IMR-90 (cell line): ENCODE results near the gene SRMS. TPM values are rescaled to one million over a fixed set of nuclear protein-coding genes. Genes with fewer than 3 reads are reported as not detected.

Source experiments
- ATAC-seq: fragments of 200-7000 bp; cut with Tn5 transposase; 2 replicates; pipeline ENCODE4 v1.9.1; 2020; ENCODE audit warnings: low read depth, mild to moderate bottlenecking, moderate library complexity
- BruUV-seq: library from RNA; stranded (reverse); fragments of 400-500 nt; replicated peaks from 2 replicates; lab custom pipeline; 2021; lab: Mats Ljungman, UMichigan
- CTCF ChIA-PET: fragments of 300-600 bp; formaldehyde crosslinking; extraction: SDS; loops from one replicate; lab custom pipeline; 2021; ENCODE audit warnings: antibody characterized with exemption; lab: Yijun Ruan, JAX
- POLR2A ChIA-PET: fragments of 300-600 bp; sonication (Branson Sonifier 250); formaldehyde crosslinking; loops from one replicate; lab custom pipeline; 2022; ENCODE audit warnings: antibody characterized with exemption; ENCODE audit not compliant: unreplicated experiment; lab: Charles Lee
- DNase-seq: peaks from one replicate; pipeline ENCODE4 v3.0.0; 2013
- H2AFZ ChIP-seq: replicated peaks from 2 replicates; pipeline ENCODE3; 2013; ENCODE audit warnings: low read length, mild to moderate bottlenecking; ENCODE audit not compliant: poor library complexity
- H2AK5ac ChIP-seq: 2 replicates; pipeline ENCODE4 v1.6.1; 2013; ENCODE audit warnings: low read depth, low read length, inconsistent platforms
- H2AK9ac ChIP-seq: replicated peaks from 2 replicates; pipeline ENCODE3; 2013; ENCODE audit warnings: mild to moderate bottlenecking, low read depth, low read length, moderate library complexity; ENCODE audit not compliant: poor library complexity
- H2BK120ac ChIP-seq: 2 replicates; pipeline ENCODE4 v1.6.1; 2013; ENCODE audit warnings: low read depth, low read length, inconsistent platforms
- H2BK15ac ChIP-seq: 3 replicates; pipeline ENCODE4 v1.6.1; 2013; ENCODE audit warnings: low read depth, low read length, inconsistent platforms
- H2BK20ac ChIP-seq: 2 replicates; pipeline ENCODE4 v1.6.1; 2013; ENCODE audit warnings: low read depth, mild to moderate bottlenecking, inconsistent platforms, low read length, moderate library complexity
- H2BK5ac ChIP-seq: 2 replicates; pipeline ENCODE4 v1.6.1; 2013; ENCODE audit warnings: mild to moderate bottlenecking, low read depth, low read length, inconsistent platforms; ENCODE audit not compliant: poor library complexity, severe bottlenecking
- H3K14ac ChIP-seq: replicated peaks from 2 replicates; pipeline ENCODE4 v1.6.1; 2013; ENCODE audit warnings: low read depth, low read length, inconsistent platforms
- H3K18ac ChIP-seq: 2 replicates; pipeline ENCODE4 v1.6.1; 2013; ENCODE audit warnings: low read depth, low read length, control low read depth
- H3K23ac ChIP-seq: 2 replicates; pipeline ENCODE4 v1.6.1; 2013; ENCODE audit warnings: low read depth, low read length, inconsistent platforms
- H3K27ac ChIP-seq: 2 replicates; pipeline ENCODE4 v1.5.1; 2013; ENCODE audit warnings: mild to moderate bottlenecking, control low read depth, low read length; ENCODE audit not compliant: insufficient read depth
- H3K27me3 ChIP-seq: 2 replicates; pipeline ENCODE4 v1.6.1; 2013; ENCODE audit warnings: low read length; ENCODE audit not compliant: control insufficient read depth, insufficient read depth
- H3K36me3 ChIP-seq: 2 replicates; pipeline ENCODE4 v1.6.1; 2013; ENCODE audit warnings: low read length, mixed read lengths; ENCODE audit not compliant: control insufficient read depth, insufficient read depth
- H3K4ac ChIP-seq: 2 replicates; pipeline ENCODE4 v1.6.1; 2013; ENCODE audit warnings: low read depth, low read length, inconsistent platforms
- H3K4me1 ChIP-seq: 2 replicates; pipeline ENCODE4 v1.6.1; 2013; ENCODE audit warnings: low read length, mixed read lengths; ENCODE audit not compliant: control insufficient read depth, insufficient read depth
- H3K4me2 ChIP-seq: 2 replicates; pipeline ENCODE4 v1.6.1; 2013; ENCODE audit warnings: low read depth, mild to moderate bottlenecking, control low read depth, low read length, moderate library complexity
- H3K4me3 ChIP-seq: 2 replicates; pipeline ENCODE4 v1.5.1; 2013; ENCODE audit warnings: low read depth, mild to moderate bottlenecking, control low read depth, low read length, moderate library complexity; ENCODE audit not compliant: insufficient read depth
- H3K56ac ChIP-seq: 2 replicates; pipeline ENCODE4 v1.6.1; 2013; ENCODE audit warnings: low read length, inconsistent platforms; ENCODE audit not compliant: insufficient read depth; ENCODE audit errors: extremely low read depth
- H3K79me1 ChIP-seq, 2 experiments: 2 replicates each; pipeline ENCODE4 v1.6.1; 2013; ENCODE audit warnings: low read length in 2 of 2, inconsistent platforms in 1 of 2, low read depth in 1 of 2
- H3K9ac ChIP-seq: 2 replicates; pipeline ENCODE4 v1.6.1; 2013; ENCODE audit warnings: low read depth, low read length, control low read depth
- H3K9me1 ChIP-seq: 2 replicates; pipeline ENCODE4 v1.6.1; 2013; ENCODE audit warnings: low read length, inconsistent platforms; ENCODE audit not compliant: insufficient read depth
- H3K9me3 ChIP-seq: 2 replicates; pipeline ENCODE4 v1.6.1; 2013; ENCODE audit warnings: low read length; ENCODE audit not compliant: control insufficient read depth, insufficient read depth
- H4K20me1 ChIP-seq: 2 replicates; pipeline ENCODE4 v1.6.1; 2013; ENCODE audit warnings: low read length, inconsistent platforms; ENCODE audit not compliant: insufficient read depth
- H4K5ac ChIP-seq: 2 replicates; pipeline ENCODE4 v1.6.1; 2013; ENCODE audit warnings: mild to moderate bottlenecking, low read depth, low read length, control low read depth
- H4K8ac ChIP-seq, 2 experiments: 2 replicates each; pipeline ENCODE4 v1.6.1; 2013; ENCODE audit warnings: low read depth in 2 of 2, low read length in 2 of 2, control low read depth in 1 of 2, inconsistent platforms in 1 of 2
- H4K91ac ChIP-seq: 2 replicates; pipeline ENCODE4 v1.6.1; 2013; ENCODE audit warnings: low read depth, low read length, inconsistent platforms; ENCODE audit not compliant: insufficient read depth
- BHLHE40 ChIP-seq: fragments of 150-350 bp; IDR thresholded peaks from 2 replicates; pipeline ENCODE4 v1.6.1; 2016; ENCODE audit warnings: mild to moderate bottlenecking, low read depth, low read length
- CTCF ChIP-seq: conservative IDR thresholded peaks from 2 replicates; pipeline ENCODE4 v1.5.1; 2012; ENCODE audit warnings: mild to moderate bottlenecking, low read depth, low read length, improper control_type of control experiment
- FOS ChIP-seq: fragments of 150-350 bp; IDR thresholded peaks from 2 replicates; pipeline ENCODE4 v1.6.1; 2016; ENCODE audit warnings: low read depth, low read length
- MAFK ChIP-seq: IDR thresholded peaks from 2 replicates; pipeline ENCODE4 v1.6.1; 2012; ENCODE audit warnings: low read depth, low read length, improper control_type of control experiment
- RCOR1 ChIP-seq: IDR thresholded peaks from 2 replicates; pipeline ENCODE4 v1.6.1; 2012; ENCODE audit warnings: mild to moderate bottlenecking, low read length, improper control_type of control experiment; ENCODE audit not compliant: insufficient replicate concordance
- SMC3 ChIP-seq: fragments of 150-350 bp; IDR thresholded peaks from 2 replicates; pipeline ENCODE4 v1.6.1; 2016; ENCODE audit warnings: low read depth, mild to moderate bottlenecking, antibody characterized with exemption, low read length, moderate library complexity
- WGBS, 2 experiments: methylation state at CpG; one replicate each; pipeline versions ENCODE4 v1.1.5 to v1.1.7; 2013; ENCODE audit warnings: missing lambda C conversion rate in 2 of 2; ENCODE audit not compliant: insufficient read length in 1 of 2; ENCODE audit errors: extremely low coverage in 2 of 2; 5-methylcytosine and 5-hydroxymethylcytosine counted together
- dilution Hi-C: fragments of 300-500 bp; cut with HindIII; formaldehyde crosslinking; loops from one replicate; pipeline ENCODE4 v1.14.3; 2018; ENCODE audit warnings: low sequenced_read_pairs; ENCODE audit not compliant: unreplicated experiment
- in situ Hi-C: fragments of 300-500 bp; cut with MboI; formaldehyde crosslinking; loops from 3 replicates; pipeline ENCODE4 v1.14.3; 2019; ENCODE audit warnings: low sequenced_read_pairs, inconsistent platforms, mixed read lengths
- intact Hi-C: fragments of 100-400 bp; cut with micrococcal nuclease; formaldehyde crosslinking; loops from 2 replicates; pipeline ENCODE4 v1.10.0; 2022
- polyA plus RNA-seq, 3 experiments: library from polyadenylated mRNA; depleted of rRNA; stranded (reverse); fragments of >200 nt; gene quantifications; 2 replicates each; pipeline ENCODE4 v1.2.3, GENCODE V29; 2012; ENCODE audit warnings: low replicate concordance in 1 of 3
- total RNA-seq: library from RNA; depleted of rRNA; stranded (reverse); fragments of >200 nt; gene quantifications from 2 replicates; pipeline ENCODE4 v1.2.3, GENCODE V29; 2012
- TF ChIP-seq, protein P1 (sequence below): fragments of 150-350 bp; IDR thresholded peaks from 2 replicates; pipeline ENCODE4 v1.6.1; 2016; ENCODE audit warnings: low read depth, mild to moderate bottlenecking, low read length, moderate library complexity, borderline replicate concordance

The SRMS gene
- total and polyA plus RNA-seq, 2 of the 4 experiments (the other 2 are of a cell fraction): not detected

- Histone ChIP-seq H3K14ac (no peak overlapping the region), H2BK5ac (no peak overlapping the region), H4K91ac (no peak overlapping the region), H3K79me1 (no peaks in the 10 kb centered on the region), H3K9me1 (no peaks in the 10 kb centered on the region), H3K4ac (no peak overlapping the region), H3K56ac (no peak overlapping the region), H2BK15ac (no peak overlapping the region), H4K5ac (no peak overlapping the region), H3K4me1 (no peaks in the 10 kb centered on the region; the same call in 1 of the 2 replicates), H3K4me2 (no peak overlapping the region), H2BK120ac (no peak overlapping the region), H3K18ac (no peak overlapping the region), H4K8ac (no peak overlapping the region), H3K23ac (no peak overlapping the region), H2AK9ac (no peak overlapping the region), H3K27ac (no peak overlapping the region), H2AK5ac (no peak overlapping the region), H3K27me3 (peaks cover 4% of the 10 kb centered on the region; the same call in 1 of the 2 replicates), H2BK20ac (no peak overlapping the region), H3K9me3 (no peaks in the 10 kb centered on the region), H3K36me3 (no peaks in the 10 kb centered on the region), H2AFZ (no peak overlapping the region), H3K4me3 (no peak overlapping the region), H3K9ac (no peak overlapping the region), H4K20me1 (no peaks in the 10 kb centered on the region)
- intact Hi-C loops (loop anchor here (10.0 kb wide), 1 partner anchor 121 kb away; the partner anchor contains the start of genes RTEL1 and STMN3), dilution Hi-C loops (no loop called here), in situ Hi-C loops (loop anchor here (10.0 kb wide), 2 partner anchors 331 to 441 kb away; partner anchors contain the start of genes ABHD16B, SAMD10 and TPD52L2)
- WGBS, 2 experiments: 69% methylated on average over 25 of the region's 28 CpGs; no CpG with 5 or more reads in 1 of the 2 experiments
- BruUV-seq: no TSS peak
- TF ChIP-seq, protein P1, sequence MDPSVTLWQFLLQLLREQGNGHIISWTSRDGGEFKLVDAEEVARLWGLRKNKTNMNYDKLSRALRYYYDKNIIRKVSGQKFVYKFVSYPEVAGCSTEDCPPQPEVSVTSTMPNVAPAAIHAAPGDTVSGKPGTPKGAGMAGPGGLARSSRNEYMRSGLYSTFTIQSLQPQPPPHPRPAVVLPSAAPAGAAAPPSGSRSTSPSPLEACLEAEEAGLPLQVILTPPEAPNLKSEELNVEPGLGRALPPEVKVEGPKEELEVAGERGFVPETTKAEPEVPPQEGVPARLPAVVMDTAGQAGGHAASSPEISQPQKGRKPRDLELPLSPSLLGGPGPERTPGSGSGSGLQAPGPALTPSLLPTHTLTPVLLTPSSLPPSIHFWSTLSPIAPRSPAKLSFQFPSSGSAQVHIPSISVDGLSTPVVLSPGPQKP: no peak
- TF ChIP-seq SMC3 (no peak), CTCF (no peak), MAFK (no peak), BHLHE40 (no peak), FOS (no peak), RCOR1 (no peak)
- POLR2A ChIA-PET: no interaction called here
- no peak for ATAC-seq
- no peak for DNase-seq
- CTCF ChIA-PET: no interaction called here
These were observed 13.6 kb downstream of the SRMS start for GRCh38 chr20:63533871-63534393.
